Glutamatergic neuron (in vitro differentiated cells): ENCODE measurements around the gene SERINC5. TPM values are rescaled to one million over a fixed set of nuclear protein-coding genes. Genes with fewer than 3 reads are reported as not detected.
"Not testable (repeated sequence)": the region's sequence is repeated elsewhere in the genome, so short reads cannot be mapped to it uniquely, and the experiment has no call there.

Source experiments
- DNase-seq: peaks from one replicate; pipeline ENCODE4 v3.0.0; 2022
- H3K27ac Mint-ChIP-seq: one replicate; pipeline ENCODE4 v1.8.0; 2020; ENCODE audit warnings: mild to moderate bottlenecking, mixed read lengths, inconsistent platforms; ENCODE audit not compliant: unreplicated experiment
- H3K27me3 Mint-ChIP-seq: one replicate; pipeline ENCODE4 v1.8.0; 2020; ENCODE audit warnings: mild to moderate bottlenecking, moderate library complexity, mixed read lengths, inconsistent platforms; ENCODE audit not compliant: unreplicated experiment
- H3K36me3 Mint-ChIP-seq: one replicate; pipeline ENCODE4 v1.8.0; 2020; ENCODE audit warnings: mild to moderate bottlenecking, mixed read lengths, inconsistent platforms; ENCODE audit not compliant: unreplicated experiment
- H3K4me1 Mint-ChIP-seq: one replicate; pipeline ENCODE4 v1.8.0; 2020; ENCODE audit warnings: mild to moderate bottlenecking, low read depth, mixed read lengths, inconsistent platforms; ENCODE audit not compliant: unreplicated experiment
- H3K4me3 Mint-ChIP-seq: one replicate; pipeline ENCODE4 v1.8.0; 2020; ENCODE audit warnings: mild to moderate bottlenecking, mixed read lengths, inconsistent platforms; ENCODE audit not compliant: unreplicated experiment
- H3K9me3 Mint-ChIP-seq: one replicate; pipeline ENCODE4 v1.8.0; 2020; ENCODE audit warnings: mild to moderate bottlenecking, moderate library complexity, mixed read lengths, inconsistent platforms; ENCODE audit not compliant: unreplicated experiment
- CTCF ChIP-seq: fragments of 200-600 bp; sonication (generic); IDR thresholded peaks from one replicate; pipeline ENCODE4 v1.5.0; 2021; ENCODE audit not compliant: partially characterized antibody, unreplicated experiment
- total RNA-seq: library from RNA; stranded (reverse); fragmentation: NEBNext Ultra II Directional; extraction: Animal tissue kit (Norgen Biotek cat#: 25700); gene quantifications from one replicate; pipeline ENCODE4 v1.2.1, GENCODE V29; 2021; ENCODE audit not compliant: unreplicated experiment

Gene SERINC5
- total RNA-seq, 1 donor from 2014 or later = 15.1 TPM

GRCh38 chr5:80116465-80116864 lies 139.4 kb downstream of the SERINC5 start:
- peaks cover 3% of the 10 kb centered on the region for H3K27me3 Mint-ChIP-seq
- no peak overlapping the region for H3K4me3 Mint-ChIP-seq
- no peak for TF ChIP-seq CTCF
- no peaks in the 10 kb centered on the region for H3K9me3 Mint-ChIP-seq
- H3K4me1 Mint-ChIP-seq = peaks cover 4% of the 10 kb centered on the region
- DNase-seq = no peak
- peaks cover 6% of the 10 kb centered on the region for H3K36me3 Mint-ChIP-seq
- H3K27ac Mint-ChIP-seq = no peak overlapping the region

- peaks cover 4% of the 10 kb centered on the region for H3K4me1 Mint-ChIP-seq
- no peak overlapping the region for H3K4me3 Mint-ChIP-seq
- peaks cover 3% of the 10 kb centered on the region for H3K27me3 Mint-ChIP-seq
- no peak for DNase-seq
- H3K9me3 Mint-ChIP-seq = no peaks in the 10 kb centered on the region
- no peak overlapping the region for H3K27ac Mint-ChIP-seq
- H3K36me3 Mint-ChIP-seq = peaks cover 6% of the 10 kb centered on the region
- TF ChIP-seq CTCF = no peak
These were observed 139.8 kb downstream of the SERINC5 start for GRCh38 chr5:80116000-80116399.

- Mint-ChIP-seq H3K4me1 (peaks cover 12% of the 10 kb centered on the region), H3K9me3 (no peaks in the 10 kb centered on the region), H3K36me3 (peaks cover 6% of the 10 kb centered on the region), H3K27ac (no peak overlapping the region), H3K27me3 (peaks cover 9% of the 10 kb centered on the region), H3K4me3 (no peak overlapping the region)
- DNase-seq = no peak
- no peak for TF ChIP-seq CTCF
These were observed 141.0 kb downstream of the SERINC5 start for GRCh38 chr5:80114860-80115259.

GRCh38 chr5:80111376-80111990 lies 144.4 kb downstream of the SERINC5 start:
- not testable (repeated sequence) for H3K4me3 Mint-ChIP-seq, H3K27me3 Mint-ChIP-seq, H3K36me3 Mint-ChIP-seq, DNase-seq, H3K27ac Mint-ChIP-seq, H3K9me3 Mint-ChIP-seq
- H3K4me1 Mint-ChIP-seq = peaks cover 16% of the 10 kb centered on the region

GRCh38 chr5:80109646-80110478 lies 146.0 kb downstream of the SERINC5 start:
- no peak overlapping the region for H3K27ac Mint-ChIP-seq

More at GRCh38 chr5:80109646-80110478, 146.0 kb downstream of the SERINC5 start:
- TF ChIP-seq CTCF = no peak
- peaks cover 19% of the 10 kb centered on the region for H3K4me1 Mint-ChIP-seq
- peaks cover 2% of the 10 kb centered on the region for H3K9me3 Mint-ChIP-seq
- peak overlapping the region; percentile 32 for H3K4me3 Mint-ChIP-seq
- H3K27me3 Mint-ChIP-seq = peaks cover 9% of the 10 kb centered on the region
- peaks cover 6% of the 10 kb centered on the region for H3K36me3 Mint-ChIP-seq
- DNase-seq = peak; percentile 31
